HG03432 (cell line): ENCODE results near the gene HAO1.
"Not testable (repeated sequence)": the region's sequence is repeated elsewhere in the genome, so short reads cannot be mapped to it uniquely, and the experiment has no call there.

Source experiments
- ATAC-seq: cut with Tn5 transposase; IDR thresholded peaks from one replicate; pipeline ENCODE4 v1.9.1; 2021; ENCODE audit warnings: mild to moderate bottlenecking, moderate library complexity; ENCODE audit not compliant: unreplicated experiment

The HAO1 gene

GRCh38 chr20:7940341-7940740, at the start of gene HAO1:
TSS of gene HAO1 (minus strand) at chr20:7940458. CDS start at chr20:7940422, 36 bp downstream.
- ATAC-seq: no peak

DNA sequence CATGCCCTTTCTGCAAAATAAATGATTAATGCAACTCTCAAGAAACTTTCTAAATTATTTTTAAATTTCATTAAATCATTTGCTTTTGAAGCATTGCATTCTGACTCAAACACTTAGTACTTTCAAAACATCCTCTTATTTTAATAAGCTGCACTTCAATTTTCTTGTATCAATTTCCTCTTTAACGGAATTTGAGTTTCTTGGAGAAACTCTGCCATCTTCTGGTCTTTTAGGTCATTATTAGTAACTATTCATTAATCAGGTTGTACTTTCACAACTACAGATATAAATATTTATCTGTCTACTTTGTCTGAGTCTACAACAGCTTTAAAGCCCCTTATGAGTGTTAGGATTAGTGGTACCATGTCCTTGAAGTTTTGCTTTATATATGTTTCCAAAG, 49.1 kb upstream of the HAO1 start:
- ATAC-seq: no peak

GRCh38 chr20:7985916-7986315, 45.7 kb upstream of the HAO1 start:
- ATAC-seq: no peak

DNA sequence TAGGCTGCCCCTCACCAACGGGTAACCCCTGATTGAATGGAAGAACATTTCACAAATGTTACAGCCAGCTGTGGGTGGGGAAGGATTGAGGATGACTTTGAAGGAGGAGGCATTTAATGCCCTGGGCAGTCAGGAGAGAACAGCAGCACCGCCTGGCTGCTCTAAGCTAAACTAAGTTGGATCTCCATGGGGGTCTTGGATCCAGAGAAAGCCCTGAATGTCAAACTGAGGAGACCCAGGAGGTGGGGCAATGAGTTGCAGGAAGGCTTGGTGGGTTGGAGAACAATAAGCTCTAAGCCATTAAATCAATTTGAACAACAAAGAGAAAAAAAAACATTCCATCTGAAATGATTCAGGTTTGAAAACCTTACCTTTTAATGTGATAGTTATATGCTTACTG, 43.9 kb upstream of the HAO1 start:
- ATAC-seq: no peak

- ATAC-seq: no peak
Measured at GRCh38 chr20:7981374-7981773, 41.1 kb upstream of the HAO1 start.

DNA sequence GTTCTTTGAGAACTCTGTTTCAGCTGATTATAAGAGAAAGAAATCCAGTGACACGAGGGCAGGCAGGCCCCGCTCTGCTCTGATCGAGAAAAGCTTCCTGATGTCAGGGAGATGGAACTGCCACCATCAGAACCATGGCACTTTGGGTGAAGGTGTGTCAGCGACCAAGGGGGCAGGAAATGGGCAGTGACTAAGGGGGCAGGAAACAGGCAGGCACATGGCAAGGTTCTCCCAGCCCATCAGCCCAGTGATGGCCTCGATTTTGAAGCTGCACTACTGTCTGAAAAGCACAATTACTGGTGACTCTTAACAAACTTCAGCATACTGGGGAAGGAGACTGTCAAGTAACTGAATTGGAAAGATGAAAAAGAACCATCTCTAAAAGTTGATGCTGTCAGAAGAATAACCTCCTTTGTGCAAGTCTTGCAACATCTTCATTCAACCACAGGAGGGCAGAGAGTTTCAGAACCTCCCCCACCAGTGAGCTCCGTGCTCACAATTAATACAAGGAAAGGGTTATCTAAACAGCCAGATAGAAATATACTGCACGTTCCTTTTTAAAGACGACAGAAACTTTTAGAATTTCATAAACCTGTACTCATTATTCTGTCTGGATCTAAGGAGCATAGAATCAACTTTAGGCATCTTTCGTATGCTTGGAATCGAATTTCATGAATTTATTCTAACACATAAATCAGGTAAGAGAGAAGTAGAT, 40.2 kb upstream of the HAO1 start:
- peak; percentile 91 for ATAC-seq

DNA sequence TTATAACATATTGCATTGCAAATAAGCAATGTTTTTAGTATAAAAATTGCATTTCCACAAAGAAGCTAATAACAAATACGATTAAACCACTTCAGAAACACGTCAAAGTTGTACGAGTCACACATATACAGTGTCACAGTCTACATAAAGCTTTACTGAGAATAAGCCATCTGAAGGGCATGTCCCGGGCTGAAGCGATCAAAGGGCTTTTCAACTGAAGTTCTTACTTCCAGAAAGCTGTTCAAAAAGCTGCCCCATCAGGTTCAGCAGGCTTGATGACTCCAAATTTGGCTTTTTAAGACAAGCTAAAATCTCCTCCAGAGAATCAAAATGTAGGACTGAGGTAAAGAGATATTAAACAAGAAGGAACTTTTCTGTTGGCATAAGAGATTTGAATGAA, 37.5 kb upstream of the HAO1 start:
- no peak for ATAC-seq

DNA sequence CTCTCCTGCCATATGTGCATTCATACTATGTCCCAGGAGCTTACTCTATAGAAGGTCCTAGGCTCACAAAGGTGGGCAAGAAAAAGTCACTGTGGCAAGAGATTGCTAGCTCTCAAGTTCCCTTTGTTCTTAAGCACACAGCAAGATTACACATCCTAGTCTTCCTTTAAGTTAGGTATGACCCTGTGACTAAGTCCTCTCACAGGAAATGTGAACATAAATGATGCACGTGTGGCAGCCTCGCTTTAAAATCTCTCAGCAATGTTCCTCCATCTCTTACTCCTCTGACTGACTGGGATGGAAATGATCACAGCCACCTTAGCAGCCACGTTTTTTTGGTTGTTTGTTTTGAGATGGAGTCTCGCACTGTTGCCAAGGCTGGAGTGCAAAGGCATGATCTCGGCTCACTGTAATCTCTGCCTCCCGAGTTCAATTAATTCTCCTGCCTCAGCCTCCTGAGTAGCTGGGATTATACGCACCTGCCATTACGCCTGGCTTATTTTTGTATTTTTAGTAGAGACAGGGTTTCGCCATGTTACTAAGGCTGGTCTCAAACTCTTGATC, 35.7 kb upstream of the HAO1 start:
- ATAC-seq: no peak

DNA sequence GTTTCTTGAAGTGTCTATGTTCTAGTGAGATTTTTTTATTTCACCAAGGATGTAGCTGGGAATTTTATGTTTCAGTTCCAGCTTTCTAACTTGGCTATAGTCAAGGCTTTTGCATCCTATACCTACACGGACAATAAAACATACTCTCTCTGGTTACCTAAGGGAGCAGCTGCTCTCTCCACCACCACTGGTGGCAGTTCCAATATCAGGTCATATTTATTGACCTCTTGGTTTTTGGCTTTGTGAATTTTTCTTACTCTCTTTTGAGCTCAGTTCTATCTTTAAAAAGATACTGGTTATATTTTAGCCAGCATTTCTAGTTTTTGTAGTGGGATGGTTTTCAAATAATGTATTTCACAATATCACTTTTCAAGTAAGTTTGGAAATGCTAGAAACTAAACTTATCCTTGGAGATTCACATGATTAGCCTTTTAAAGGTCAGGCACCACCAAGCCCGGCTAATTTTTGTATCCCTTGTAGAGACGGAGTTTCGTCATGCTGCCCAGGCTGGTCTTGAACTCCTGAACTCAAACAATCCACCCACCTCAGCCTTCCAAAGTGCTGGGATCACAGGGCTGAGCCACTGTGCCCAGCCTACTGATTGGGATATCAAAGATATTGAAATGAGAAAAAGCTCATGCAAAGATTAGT, 34.7 kb upstream of the HAO1 start:
- no peak for ATAC-seq

- ATAC-seq: no peak
Measured at GRCh38 chr20:7971536-7972280, 31.4 kb upstream of the HAO1 start.

- no peak for ATAC-seq
Measured at GRCh38 chr20:7967199-7967844, 27.1 kb upstream of the HAO1 start.

DNA sequence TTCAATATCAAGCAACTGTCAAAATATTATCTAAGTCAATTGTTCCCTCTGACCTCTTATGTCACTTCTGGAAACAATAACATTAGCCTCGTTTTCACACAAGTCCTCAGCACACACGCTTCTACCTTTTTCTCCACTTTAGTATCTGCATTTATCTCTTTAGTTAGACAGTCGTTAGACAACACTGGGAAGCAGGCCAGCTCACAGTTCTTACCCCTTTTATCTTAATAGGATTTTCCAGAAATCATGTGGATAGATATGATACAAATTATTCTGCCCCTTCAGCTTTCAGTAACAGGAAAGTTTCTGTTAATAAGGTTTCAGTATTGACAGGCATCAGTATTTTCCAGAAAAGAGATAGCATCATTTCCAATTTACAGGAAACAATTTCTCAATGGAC, 25.9 kb upstream of the HAO1 start:
- no peak for ATAC-seq

DNA sequence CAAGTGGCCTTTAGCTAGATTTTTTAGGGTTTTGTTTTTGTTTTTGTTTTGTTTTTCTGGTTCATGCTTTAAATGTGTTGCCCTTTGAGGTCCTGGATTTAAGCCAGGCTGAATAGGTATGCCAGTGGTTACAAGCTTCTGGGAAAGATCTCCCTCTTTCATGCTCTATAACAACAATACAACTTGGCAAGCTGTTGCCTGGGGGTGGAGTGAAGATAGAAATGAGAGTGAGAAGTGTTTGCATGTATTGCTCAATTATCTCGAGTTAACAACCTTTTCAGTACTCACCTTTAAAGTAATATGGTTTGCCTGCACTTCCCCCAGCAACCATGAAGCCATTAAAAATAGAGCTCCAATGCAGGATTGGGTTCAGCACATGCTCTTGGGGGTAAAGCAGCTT, 19.2 kb upstream of the HAO1 start:
- ATAC-seq: no peak

GRCh38 chr20:7956561-7956960, 16.3 kb upstream of the HAO1 start:
- ATAC-seq: not testable (repeated sequence)

- no peak for ATAC-seq
Measured at GRCh38 chr20:7950387-7950786, 10.1 kb upstream of the HAO1 start.

GRCh38 chr20:7943891-7944290, 3.6 kb upstream of the HAO1 start:
- ATAC-seq: no peak

GRCh38 chr20:7939663-7940062, 595 bp downstream of the HAO1 start:
- no peak for ATAC-seq

DNA sequence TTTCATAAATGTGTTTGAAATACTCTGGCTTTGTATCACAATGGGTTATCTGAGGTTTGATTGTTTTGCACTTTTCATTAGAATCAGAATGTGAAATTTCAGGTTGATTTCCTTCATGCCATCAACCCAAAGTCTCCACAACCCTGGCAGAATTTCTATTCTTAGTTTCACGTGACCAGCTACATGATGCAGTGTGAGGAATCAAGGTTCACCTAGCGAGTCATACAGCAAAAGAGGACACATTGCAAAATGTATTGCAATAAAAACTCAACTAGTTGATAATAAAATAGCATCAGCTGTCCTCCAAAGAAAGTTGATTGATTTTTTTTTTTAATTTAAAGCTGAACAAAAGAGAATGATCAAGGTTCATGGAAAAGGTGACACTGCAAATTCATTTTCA, 2.2 kb downstream of the HAO1 start:
- ATAC-seq: no peak

- ATAC-seq: no peak
Measured at GRCh38 chr20:7937328-7937727, 2.9 kb downstream of the HAO1 start.

DNA sequence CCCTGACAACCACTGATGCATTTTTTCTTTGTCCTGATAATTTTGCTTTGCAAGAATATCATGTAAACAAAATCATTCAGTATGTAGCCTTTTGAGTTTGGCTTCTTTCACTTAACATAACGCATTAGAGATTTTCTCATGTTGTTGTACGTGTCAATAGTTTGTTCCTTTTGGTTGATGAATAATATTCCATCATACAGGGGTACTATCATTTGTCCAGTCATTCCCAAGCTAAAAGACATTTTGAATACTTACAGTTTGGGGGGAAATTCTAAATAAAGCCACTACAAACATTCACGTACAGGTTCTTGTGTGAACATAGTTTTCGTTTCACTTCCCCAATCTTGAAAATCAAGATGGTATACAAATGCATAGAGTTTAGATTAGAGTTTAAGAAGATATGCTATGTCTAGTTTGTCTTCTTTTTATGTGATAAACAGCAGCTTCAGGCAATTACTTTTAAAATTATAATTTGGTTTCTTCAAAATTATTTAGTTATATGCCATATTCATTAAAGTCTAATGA, 5.2 kb downstream of the HAO1 start:
- ATAC-seq: peak; percentile 73

- ATAC-seq: no peak
Measured at GRCh38 chr20:7933346-7933745, 6.9 kb downstream of the HAO1 start.
